HL-60 (cell line): Measurements from ENCODE around the gene XRCC3.

Experiments
- DNase-seq, 2 experiments: peaks; one replicate each; pipeline ENCODE4 v3.0.0-alpha.2; 2010 to 2020; ENCODE audit warnings: low read depth in 1 of 2, low spot score in 1 of 2
- H3K27ac ChIP-seq: fragments of 250-450 bp; sonication (Bioruptor Pico); replicated peaks from 2 replicates; pipeline ENCODE4 v1.5.1; 2020; ENCODE audit warnings: mild to moderate bottlenecking, moderate library complexity
- H3K27me3 ChIP-seq: fragments of 250-450 bp; sonication (Bioruptor Pico); 2 replicates; pipeline ENCODE4 v1.5.1; 2021; ENCODE audit warnings: mild to moderate bottlenecking, moderate library complexity; ENCODE audit not compliant: insufficient read depth, poor library complexity, severe bottlenecking
- H3K4me3 ChIP-seq: replicated peaks from 2 replicates; pipeline ENCODE4 v1.5.1; 2011; ENCODE audit warnings: mild to moderate bottlenecking, control low read depth, low read length; ENCODE audit not compliant: insufficient read depth
- GABPA ChIP-seq: IDR thresholded peaks from 2 replicates; pipeline ENCODE4 v1.6.1; 2012; ENCODE audit warnings: low read depth
- POLR2AphosphoS5 ChIP-seq: IDR thresholded peaks from 2 replicates; pipeline ENCODE4 v1.6.1; 2012; ENCODE audit warnings: low read depth
- SPI1 ChIP-seq: IDR thresholded peaks from 2 replicates; pipeline ENCODE4 v1.6.1; 2012; ENCODE audit warnings: low read depth, mild to moderate bottlenecking, borderline replicate concordance
- TF ChIP-seq, protein P1 (sequence below): IDR thresholded peaks from one replicate; pipeline ENCODE4 v1.5.1; 2011; ENCODE audit warnings: low read length, control low read depth, inconsistent platforms; ENCODE audit not compliant: insufficient read depth
- TF ChIP-seq, protein P2 (sequence below): IDR thresholded peaks from 2 replicates; pipeline ENCODE4 v1.6.1; 2012; ENCODE audit warnings: low read depth; ENCODE audit not compliant: insufficient replicate concordance

Gene XRCC3

DNA sequence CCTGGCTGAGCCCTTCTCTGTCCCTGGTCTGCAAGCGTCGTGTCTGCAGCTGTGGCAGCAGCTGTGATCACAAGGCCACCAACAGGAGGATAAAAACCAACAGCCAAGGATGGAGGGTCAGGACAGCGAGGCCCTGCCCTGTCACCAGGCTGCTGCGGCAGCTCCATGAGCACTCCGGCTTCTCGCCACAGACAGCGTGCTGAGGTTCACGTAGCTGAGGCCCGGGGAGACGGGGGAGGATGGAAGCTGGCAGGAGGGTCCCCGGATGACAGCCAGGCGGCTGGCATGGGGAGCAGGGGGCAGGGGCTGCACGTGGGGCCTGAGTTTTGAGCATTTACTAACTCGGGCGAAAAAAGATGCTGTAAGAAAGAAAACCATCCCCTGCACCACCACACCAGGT, 5.4 kb downstream of the XRCC3 start:
- no peak overlapping the region for H3K27ac ChIP-seq
- TF ChIP-seq, protein P1, sequence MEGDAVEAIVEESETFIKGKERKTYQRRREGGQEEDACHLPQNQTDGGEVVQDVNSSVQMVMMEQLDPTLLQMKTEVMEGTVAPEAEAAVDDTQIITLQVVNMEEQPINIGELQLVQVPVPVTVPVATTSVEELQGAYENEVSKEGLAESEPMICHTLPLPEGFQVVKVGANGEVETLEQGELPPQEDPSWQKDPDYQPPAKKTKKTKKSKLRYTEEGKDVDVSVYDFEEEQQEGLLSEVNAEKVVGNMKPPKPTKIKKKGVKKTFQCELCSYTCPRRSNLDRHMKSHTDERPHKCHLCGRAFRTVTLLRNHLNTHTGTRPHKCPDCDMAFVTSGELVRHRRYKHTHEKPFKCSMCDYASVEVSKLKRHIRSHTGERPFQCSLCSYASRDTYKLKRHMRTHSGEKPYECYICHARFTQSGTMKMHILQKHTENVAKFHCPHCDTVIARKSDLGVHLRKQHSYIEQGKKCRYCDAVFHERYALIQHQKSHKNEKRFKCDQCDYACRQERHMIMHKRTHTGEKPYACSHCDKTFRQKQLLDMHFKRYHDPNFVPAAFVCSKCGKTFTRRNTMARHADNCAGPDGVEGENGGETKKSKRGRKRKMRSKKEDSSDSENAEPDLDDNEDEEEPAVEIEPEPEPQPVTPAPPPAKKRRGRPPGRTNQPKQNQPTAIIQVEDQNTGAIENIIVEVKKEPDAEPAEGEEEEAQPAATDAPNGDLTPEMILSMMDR = no peak
- no peak for TF ChIP-seq POLR2AphosphoS5
- TF ChIP-seq SPI1 = no peak
- no peak for TF ChIP-seq GABPA
- TF ChIP-seq, protein P2, sequence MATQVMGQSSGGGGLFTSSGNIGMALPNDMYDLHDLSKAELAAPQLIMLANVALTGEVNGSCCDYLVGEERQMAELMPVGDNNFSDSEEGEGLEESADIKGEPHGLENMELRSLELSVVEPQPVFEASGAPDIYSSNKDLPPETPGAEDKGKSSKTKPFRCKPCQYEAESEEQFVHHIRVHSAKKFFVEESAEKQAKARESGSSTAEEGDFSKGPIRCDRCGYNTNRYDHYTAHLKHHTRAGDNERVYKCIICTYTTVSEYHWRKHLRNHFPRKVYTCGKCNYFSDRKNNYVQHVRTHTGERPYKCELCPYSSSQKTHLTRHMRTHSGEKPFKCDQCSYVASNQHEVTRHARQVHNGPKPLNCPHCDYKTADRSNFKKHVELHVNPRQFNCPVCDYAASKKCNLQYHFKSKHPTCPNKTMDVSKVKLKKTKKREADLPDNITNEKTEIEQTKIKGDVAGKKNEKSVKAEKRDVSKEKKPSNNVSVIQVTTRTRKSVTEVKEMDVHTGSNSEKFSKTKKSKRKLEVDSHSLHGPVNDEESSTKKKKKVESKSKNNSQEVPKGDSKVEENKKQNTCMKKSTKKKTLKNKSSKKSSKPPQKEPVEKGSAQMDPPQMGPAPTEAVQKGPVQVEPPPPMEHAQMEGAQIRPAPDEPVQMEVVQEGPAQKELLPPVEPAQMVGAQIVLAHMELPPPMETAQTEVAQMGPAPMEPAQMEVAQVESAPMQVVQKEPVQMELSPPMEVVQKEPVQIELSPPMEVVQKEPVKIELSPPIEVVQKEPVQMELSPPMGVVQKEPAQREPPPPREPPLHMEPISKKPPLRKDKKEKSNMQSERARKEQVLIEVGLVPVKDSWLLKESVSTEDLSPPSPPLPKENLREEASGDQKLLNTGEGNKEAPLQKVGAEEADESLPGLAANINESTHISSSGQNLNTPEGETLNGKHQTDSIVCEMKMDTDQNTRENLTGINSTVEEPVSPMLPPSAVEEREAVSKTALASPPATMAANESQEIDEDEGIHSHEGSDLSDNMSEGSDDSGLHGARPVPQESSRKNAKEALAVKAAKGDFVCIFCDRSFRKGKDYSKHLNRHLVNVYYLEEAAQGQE = no peak
- DNase-seq = no peak
- H3K27me3 ChIP-seq = no peaks in the 10 kb centered on the region
- no peak overlapping the region for H3K4me3 ChIP-seq

GRCh38 chr14:103708750-103709187, 6.5 kb downstream of the XRCC3 start:
- DNase-seq = no peak
- Histone ChIP-seq H3K4me3 (no peak overlapping the region), H3K27me3 (no peaks in the 10 kb centered on the region), H3K27ac (no peak overlapping the region)
- no peak for TF ChIP-seq POLR2AphosphoS5
- TF ChIP-seq GABPA = no peak
- TF ChIP-seq, protein P1 = no peak
- no peak for TF ChIP-seq SPI1
- TF ChIP-seq, protein P2 = no peak

GRCh38 chr14:103707329-103708263, 7.7 kb downstream of the XRCC3 start:
- H3K27me3 ChIP-seq = no peaks in the 10 kb centered on the region
- TF ChIP-seq SPI1 (no peak), GABPA (no peak), POLR2AphosphoS5 (no peak)
- TF ChIP-seq, protein P1 = no peak
- TF ChIP-seq, protein P2 = no peak
- H3K4me3 ChIP-seq = no peak overlapping the region
- DNase-seq = no peak
- H3K27ac ChIP-seq = no peak overlapping the region
